ENCODE data around the gene SRGN.

DNA sequence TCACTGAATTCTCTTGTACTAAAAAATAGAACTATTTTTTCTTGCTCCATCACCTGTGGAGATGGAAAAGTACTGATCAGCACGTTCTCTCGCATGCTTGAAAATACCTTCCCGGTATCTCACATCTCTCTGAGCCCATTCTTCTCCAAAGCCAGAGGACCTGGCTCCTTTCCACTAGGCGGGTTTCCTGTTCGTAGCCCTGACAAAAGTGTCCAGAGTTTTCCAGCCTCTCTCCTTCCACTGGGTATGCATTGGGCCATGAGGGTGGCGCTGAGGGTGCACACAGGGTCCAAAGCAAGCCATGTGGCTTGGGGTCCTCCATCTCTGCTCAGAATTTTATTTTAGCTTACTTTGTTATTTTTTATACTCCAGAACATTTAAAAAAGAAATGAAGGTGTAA, 16.3 kb upstream of the SRGN start:
- no peak for TF ChIP-seq CTCF (IDR thresholded peaks at IDR 0.05; ENCODE audit: poor library complexity, severe bottlenecking)
- no peak for TF ChIP-seq EZH2 (IDR thresholded peaks at IDR 0.05; ENCODE audit: borderline replicate concordance, insufficient read depth, low read length, poor library complexity, severe bottlenecking)
- TF ChIP-seq POLR2AphosphoS5 (IDR thresholded peaks at IDR 0.05): no peak
- no peak for TF ChIP-seq SMC3 (conservative IDR thresholded peaks at IDR 0.05; ENCODE audit: poor library complexity)
- TF ChIP-seq TAF1 (IDR thresholded peaks at IDR 0.05; ENCODE audit: low read depth): no peak
- no peak for TF ChIP-seq EP300 (conservative IDR thresholded peaks at IDR 0.05; ENCODE audit: poor library complexity, severe bottlenecking)
- TF ChIP-seq REST (IDR thresholded peaks at IDR 0.05; ENCODE audit: borderline replicate concordance): no peak
- TF ChIP-seq MXI1 (conservative IDR thresholded peaks at IDR 0.05; ENCODE audit: poor library complexity, severe bottlenecking): no peak
- no peak for TF ChIP-seq RAD21 (conservative IDR thresholded peaks at IDR 0.05)

All from neural cell (in vitro differentiated cells).